NCI-H748 (cell line): ENCODE data around the gene ZNF33B.
"Not testable (repeated sequence)": the region's sequence is repeated elsewhere in the genome, so short reads cannot be mapped to it uniquely, and the experiment has no call there.

Source experiments
- DNase-seq: peaks from one replicate; lab custom pipeline; 2025; ENCODE audit not compliant: unreplicated experiment; lab: John Stamatoyannopoulos, UW

Gene ZNF33B

DNA sequence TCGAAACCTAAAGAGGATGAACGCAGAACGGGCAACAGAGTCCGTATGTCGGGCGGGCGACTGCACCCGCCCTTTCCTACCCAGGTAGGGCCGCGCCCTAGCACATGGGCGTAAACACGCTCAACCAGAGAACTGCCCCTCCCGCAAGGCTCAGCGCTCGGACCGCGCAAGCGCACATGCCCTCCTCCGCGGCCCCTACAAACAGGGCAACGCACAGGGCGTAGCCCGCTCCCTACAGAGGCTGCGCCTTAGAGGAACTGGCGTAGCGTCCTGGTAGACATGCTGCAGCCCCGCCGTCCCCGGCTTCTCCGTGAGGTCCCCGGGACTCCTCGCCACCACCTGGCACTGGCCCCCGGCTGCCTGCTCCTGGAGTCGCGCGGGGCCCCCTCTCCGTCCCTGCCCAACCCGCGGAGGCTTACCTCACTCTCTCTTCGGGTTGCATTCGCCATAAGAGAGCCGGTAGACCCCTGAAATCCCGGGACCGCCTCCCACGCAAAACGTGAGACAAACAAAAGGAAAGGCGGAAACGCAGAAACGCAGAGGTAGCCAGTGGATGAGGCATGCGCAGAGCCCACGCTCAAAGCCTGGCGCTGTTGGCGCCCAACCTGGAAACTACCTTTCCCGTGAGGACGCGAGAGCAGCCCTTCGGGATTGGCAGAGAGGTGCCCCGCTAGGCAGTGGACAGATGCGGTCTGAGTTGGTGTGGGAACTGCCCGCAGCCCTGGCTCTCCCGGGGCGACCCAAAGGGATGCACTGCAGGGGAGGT lies at the start of gene ZNF33B:
TSS of gene ZNF33B (minus strand) at position 516 of the 766 bp plus-strand sequence. CDS start 1,642 bp downstream, outside the sequence.
- peak; percentile 96 for DNase-seq

DNA sequence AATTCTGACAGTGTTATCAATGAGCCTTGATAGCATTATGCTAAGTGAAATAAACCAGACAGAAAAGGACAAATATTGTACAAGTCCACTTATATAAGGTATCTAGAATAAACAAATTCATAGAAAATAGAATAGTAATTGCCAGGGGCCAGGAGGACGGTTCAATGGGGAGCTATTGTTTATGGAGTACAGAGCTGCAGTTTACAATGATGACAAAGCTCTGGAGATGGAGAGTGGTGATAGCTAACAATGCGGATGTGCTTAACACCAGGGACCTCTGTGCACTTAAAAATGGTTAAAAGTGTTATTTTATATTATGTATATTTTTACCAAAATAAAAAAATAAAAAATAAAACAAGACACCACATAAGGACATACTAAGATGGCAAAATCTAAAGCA lies 46.1 kb upstream of the ZNF33B start:
- no peak for DNase-seq

DNA sequence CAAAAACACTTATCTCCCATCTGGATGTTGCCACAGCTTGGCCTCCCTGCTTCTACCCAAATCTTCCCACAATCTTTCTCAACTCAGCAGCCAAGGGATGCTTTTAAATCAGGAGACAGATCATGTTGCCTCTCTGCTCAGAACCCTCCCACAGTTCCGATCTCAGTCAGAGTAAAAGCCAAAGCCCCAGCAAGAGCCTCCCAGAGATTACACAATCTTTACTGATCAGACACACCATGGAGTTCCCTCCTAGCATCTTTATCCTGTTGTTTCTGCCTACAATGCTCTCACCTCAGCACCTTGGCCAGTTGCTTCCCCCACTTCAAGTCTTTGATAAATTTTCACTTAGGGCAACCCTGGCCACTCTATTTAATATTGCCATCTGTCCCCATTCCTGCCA lies 41.9 kb upstream of the ZNF33B start:
- no peak for DNase-seq

DNA sequence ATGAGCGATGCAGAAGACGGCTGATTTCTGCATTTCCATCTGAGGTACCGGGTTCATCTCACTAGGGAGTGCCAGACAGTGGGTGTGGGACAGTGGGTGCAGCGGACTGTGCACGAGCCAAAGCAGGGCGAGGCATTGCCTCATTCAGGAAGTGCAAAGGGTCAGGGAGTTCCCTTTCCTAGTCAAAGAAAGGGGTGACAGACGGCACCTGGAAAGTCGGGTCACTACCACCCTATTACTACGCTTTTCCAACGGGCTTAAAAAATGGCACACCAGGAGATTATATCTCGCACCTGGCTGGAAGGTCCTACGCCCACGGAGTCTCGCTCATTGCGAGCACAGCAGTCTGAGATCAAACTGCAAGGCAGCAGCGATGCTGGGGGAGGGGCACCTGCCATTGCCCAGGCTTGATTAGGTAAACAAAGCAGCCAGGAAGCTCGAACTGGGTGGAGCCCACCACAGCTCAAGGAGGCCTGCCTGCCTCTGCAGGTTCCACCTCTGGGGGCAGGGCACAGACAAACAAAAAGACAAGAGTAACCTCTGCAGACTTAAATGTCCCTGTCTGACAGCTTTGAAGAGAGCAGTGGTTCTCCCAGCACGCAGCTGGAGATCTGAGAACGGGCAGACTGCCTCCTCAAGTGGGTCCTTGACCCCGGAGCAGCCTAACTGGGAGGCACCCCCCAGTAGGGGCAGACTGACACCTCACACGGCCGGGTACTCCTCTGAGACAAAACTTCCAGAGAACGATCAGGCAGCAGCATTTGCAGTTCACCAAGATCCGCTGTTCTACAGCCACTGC lies 27.0 kb upstream of the ZNF33B start:
- DNase-seq = not testable (repeated sequence)

DNA sequence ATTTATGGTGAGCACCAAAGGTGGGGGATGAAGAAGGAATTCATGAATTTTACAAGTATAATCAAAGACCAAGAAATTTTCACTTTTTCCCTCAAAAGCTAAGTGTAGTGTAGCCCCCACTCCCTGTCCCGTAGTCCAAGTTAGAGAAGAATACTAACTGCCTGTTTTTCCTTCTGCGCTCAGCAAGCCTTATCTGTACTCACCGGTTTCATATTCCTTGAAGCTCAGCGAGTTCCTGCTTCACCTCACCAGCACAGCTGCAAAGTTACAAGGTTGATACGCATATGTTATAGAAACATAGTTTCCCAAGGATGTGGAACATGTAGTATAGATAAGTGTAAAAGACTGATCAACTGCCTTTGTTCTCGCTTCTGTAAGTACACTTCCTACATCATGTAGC lies 16.0 kb upstream of the ZNF33B start:
- DNase-seq = no peak

DNA sequence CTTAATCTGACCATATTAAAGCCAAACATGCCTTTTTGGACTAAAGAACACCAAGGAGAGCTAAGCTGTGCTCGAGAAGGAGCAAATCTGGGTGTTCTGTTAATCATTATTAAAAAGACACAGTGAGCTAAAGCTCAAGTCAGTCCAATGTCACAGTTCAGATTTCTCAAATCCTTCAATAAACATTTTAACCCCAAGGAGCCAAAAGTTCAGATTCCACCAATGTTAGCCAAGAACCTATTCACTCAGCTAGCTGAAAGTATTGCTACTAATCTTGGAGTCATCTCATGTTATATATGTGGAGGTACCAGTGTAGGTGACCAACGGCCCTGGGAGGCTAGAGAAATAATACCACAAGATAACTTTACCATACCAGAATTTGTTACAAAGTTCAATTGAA lies 14.5 kb upstream of the ZNF33B start:
- DNase-seq = no peak

DNA sequence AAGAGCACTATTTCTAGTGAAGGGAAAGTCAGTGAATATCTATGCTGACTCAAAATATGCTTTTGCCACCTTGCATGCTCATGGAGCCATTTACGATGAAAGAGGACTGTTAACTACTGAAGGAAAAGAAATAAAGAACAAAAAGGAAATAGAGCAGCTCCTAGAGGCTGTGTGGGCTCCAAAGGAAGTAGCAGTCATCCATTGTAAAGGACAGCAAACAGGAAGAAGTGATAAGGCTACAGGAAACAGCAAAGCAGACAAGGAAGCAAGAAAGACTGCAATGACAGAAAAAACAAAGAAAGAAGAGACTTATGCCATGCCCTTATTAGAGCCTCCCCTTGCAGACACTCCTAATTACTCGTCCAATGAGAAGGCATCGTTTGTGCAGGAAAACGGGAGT lies 12.0 kb upstream of the ZNF33B start:
- no peak for DNase-seq

DNA sequence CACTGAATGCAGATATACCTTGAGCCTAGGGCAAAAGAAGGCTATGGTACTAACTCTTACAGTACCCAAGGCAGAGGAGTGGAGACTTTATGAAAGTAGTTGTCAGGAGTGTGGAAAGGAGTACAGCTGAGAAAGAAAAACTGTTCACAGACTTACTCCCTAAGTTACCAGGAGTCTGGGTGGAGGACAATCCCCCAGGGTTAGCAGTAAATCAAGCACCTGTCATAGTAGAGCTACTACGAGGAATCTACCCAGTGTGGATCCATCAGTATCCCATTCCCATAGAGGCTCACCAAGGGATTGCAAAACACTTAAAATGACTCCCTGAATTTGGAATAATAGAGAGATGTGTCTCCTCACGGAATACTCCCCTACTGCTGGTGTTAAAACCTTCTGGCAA lies 10.1 kb upstream of the ZNF33B start:
- DNase-seq = no peak

DNA sequence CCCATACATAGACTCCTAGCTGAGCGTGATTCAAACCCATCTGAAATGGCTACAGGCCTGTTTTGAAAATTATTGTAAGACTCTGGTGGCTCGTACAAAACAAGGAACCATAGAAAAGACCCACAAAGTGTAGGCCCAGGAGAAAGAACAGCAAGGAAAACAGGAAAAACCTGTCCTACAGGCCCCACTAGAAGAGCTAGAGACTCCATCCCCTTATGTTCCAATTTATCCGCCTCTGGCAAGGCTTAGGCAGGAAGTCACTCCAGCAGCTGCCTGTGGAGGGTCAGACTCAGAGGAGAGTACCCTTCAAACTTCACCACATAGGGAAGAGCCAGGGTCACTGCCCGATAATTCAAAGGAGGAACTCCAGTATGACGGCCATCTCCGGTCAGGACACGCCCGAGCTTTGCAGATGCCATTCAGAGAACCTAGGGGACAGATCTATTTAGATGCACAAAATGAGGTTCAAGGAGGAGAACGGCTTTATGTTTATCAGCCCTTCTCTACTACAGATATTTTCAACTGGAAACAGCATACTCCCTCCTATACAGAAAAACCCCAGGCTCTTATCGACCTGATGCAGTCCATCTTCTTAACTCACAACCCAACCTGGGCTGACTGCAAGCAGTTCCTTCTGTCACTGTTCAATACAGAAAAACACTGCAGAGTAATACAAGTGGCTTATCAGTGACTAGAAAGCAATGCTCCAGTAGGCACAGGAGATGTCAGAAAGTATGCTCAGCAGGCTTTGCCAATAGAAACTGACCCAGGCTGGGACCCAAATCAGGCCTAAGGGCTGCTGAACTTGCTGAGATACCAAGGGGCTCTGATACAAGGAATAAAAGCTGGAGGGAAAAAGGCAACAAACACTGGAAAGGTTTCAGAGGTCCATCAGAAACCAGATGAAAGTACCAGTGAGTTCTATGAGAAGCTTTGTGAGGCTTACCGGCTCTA lies 8.6 kb upstream of the ZNF33B start:
- peak; percentile 75 for DNase-seq

DNA sequence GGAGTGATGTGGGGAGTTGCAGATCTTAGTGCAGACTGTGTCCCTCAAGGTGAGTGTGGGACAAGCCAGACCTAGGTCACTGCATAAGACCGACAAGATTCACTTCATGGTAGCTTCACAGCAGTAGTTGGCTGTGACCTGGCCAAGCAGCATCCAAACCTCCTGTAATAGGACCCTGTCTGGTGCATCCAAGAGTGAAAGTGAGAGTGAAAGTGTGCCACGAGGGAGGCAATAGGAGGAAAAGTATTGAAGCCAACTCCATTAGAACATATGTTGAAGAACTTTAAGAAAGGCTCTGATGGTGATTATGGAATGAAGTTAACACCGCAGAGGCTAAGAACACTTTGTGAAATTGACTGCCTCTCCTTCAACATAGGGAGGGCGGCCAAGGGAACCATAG lies 7.8 kb upstream of the ZNF33B start:
- no peak for DNase-seq

DNA sequence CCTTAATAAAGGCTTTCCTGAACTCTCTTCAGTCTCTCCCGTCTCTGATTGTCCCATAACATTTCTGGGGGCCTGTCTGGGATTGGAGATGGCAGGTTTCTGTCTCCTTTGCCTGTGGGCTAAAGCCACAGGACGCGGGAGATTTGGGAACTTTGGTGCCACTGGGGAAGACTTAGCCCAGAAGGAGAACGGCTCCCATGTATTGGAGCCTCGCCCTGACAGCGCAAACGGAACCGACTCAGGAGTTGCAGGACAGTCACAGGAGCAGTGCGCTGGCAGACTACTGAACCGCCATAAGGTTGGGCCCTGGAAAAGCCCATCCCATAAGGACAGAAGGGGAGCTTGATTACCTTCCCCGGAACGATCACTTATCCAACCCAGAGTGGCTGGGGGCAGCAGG lies 7.1 kb upstream of the ZNF33B start:
- no peak for DNase-seq

DNA sequence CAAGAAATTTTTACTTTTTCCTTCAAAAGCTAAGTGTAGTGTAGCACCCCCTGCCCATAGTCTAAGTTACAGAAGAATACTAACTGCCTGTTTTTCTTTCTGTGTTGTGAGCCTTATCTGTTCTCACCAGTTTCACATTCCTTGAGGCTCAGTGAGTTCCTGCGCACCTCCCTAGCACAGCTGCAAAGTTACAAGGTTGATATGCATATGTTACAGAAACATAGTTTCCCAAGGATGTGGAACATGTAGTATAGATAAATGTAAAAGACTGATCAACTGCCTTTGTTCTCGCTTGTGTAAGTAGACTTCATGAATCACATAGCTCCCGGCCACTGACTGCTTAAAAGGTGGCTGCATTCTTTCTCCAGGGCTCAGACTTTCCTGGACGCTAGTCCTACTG lies 6.7 kb upstream of the ZNF33B start:
- no peak for DNase-seq

DNA sequence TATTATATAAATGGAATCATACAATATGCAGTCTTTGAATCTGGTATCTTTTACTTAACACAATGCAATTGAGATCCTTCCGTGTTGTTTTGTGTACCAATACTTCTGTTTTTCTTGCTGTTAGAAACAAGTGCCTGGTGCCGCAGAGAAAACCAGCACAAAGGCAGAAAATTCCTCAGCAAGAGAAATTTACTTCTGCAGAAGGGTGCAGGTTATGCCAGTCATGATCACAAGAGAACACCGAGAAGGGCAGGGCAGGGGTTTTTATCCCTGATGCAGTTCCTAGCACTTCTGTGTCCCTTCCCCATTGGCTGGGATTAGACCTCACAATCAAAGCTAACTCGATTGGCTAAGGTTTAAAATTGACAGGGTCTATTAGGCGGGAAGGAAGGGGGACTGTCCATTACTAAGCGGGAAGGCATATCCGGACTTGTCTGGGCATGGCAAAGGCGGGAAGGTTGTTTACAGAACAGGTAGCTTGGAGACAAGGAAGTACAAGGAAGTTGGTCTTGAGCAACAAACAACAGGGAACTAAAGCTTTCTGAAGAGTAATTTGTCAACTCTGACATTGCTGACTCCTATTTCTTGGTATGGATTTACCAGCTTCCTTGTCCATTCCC lies 2.4 kb upstream of the ZNF33B start:
- DNase-seq = peak; percentile 1

DNA sequence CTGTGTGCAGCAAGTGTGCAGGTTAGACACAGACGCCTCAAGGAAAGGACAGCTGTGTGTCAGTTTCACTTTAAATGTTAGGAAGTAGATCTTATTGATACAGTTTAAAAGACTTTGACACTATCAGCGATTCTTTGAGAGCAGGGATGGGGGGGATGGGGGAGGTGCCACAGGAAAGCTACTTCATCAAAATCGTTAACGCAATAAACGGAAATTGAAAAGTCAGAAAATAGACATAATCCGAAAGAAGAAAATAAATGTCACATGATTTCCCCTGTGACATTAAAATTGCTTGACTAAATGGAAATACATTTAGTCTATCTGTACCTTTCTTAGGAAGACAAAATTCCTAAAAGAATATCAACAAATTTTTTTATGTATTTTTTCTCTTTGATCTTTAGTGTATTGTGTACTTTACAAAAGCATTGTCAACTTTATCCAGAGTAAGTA lies 476 bp upstream of the ZNF33B start:
- DNase-seq = no peak

DNA sequence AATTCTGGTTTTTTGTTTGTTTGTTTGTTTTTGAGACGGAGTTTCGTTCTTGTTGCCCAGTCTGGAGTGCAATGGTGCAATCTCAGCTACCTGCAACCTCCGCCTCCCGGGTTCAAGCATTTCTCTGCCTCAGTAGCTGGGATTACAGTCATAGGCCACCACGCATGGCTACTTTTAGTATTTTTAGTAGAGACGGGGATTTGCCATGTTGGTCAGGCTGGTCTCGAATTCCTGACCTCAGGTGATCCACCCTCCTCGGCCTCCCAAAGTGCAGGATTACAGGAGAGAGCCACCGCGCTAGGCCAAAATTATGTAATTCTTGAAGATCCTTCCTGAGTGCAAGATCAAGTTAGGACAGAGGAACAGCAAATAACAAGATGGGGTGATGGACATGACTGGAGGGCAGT lies 719 bp downstream of the ZNF33B start:
- no peak for DNase-seq

DNA sequence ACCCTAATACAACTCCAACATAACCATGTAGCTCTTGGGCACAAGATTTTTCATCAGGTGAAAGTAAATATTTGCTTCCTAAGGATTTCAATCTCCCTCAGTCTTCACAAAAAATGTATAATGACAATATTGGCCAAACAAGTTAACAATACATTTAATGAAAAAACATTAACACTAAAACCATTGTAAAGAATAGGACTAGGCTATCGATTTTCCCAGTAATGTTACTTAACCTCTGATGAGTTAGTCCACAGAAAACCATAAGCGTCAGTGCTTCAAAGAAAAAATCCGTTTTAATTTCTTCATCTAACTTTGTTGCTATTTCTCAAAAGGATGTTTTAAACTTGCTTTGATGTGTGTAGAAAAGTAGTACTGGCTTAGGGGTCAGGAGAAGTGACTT lies 1.2 kb downstream of the ZNF33B start:
- no peak for DNase-seq

DNA sequence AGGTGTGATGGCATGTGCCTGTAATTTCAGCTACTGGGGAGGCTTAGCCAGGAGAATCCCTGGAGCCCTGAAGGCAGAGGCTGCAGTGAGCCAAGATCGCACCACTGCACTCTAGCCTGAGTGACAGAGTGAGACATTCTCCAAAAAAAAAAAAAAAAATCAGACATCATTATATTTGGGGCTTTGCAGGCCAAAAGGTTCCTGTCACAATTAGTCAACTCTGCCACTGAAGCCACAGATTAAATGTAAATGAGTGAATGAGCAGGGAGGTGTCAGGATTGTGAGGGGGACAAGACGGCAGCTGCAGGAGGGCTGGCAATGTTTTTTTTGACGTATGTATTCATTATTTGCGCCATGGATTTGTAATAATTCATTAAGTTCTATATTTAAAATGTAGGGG lies 3.3 kb downstream of the ZNF33B start:
- no peak for DNase-seq

DNA sequence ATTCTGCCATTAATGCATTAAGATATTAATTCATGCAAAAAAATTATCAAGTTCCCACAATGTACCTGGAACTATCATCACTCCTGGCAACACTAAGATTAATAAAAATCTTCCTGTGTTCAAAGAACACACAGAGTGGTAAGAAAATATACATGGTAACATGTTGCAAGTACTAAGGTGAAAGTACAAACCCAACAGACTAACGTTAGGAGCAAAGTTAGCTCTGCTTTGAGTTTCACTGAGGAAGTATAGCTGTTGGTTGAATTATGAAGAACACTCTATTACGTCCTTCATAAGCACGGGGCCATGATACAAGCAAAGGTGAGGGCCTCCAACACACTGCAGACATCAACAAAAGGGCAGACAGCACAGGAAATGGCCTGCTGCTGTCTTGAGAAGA lies 5.8 kb downstream of the ZNF33B start:
- DNase-seq = no peak

DNA sequence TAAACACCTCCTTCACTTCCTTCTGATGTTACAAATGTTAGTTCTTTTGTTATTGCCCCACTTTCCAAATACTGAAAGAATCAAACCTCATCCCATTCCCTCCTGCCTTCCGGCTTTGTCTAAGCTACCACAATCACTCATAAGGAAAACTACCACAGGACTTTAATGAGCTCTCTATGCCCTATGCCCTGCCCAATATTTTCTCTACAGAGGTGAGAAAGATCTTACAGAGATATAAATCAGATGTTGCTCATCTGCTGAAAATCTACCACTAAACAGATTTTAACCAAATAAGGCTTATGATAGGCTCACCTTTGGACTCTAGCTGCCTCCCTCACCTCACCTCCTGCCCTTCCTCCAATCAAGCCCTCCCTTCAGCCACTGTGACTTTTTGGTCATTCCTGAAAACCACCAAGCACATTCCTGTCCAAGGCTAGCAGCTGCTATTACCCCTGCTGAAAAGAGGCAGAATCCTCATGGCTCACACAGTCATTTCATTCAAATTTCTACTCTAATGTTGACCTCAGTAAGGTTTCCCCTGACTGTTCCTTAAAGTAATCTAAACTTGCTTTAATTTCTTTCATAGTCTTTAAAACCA lies 7.7 kb downstream of the ZNF33B start:
- no peak for DNase-seq

DNA sequence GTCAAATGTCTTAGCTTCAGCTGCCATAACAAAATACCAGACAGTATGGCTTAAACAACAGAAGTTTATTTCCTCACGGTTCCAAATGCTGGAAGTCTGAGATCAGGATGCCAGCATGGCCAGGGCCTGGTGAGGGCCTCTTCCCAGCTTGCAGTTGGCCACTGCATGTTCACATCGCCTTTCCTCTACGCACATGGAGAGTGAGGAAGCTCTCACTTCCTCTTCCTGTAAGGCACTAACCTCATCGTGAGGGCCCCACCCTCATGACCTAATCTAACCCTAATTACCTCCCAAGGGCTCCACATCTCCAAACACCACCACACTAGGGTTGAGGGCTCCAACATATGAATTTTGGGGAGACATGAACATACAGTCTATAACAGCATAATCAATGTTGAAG lies 14.4 kb downstream of the ZNF33B start:
- no peak for DNase-seq
